ENCODE results near the gene UBE2R2. TPM values are rescaled to one million over a fixed set of nuclear protein-coding genes. Genes with fewer than 3 reads are reported as not detected.

UBE2R2 gene
- polyA plus RNA-seq, 3 donors = 30.5 to 50.1 (median 37.2) TPM

DNA sequence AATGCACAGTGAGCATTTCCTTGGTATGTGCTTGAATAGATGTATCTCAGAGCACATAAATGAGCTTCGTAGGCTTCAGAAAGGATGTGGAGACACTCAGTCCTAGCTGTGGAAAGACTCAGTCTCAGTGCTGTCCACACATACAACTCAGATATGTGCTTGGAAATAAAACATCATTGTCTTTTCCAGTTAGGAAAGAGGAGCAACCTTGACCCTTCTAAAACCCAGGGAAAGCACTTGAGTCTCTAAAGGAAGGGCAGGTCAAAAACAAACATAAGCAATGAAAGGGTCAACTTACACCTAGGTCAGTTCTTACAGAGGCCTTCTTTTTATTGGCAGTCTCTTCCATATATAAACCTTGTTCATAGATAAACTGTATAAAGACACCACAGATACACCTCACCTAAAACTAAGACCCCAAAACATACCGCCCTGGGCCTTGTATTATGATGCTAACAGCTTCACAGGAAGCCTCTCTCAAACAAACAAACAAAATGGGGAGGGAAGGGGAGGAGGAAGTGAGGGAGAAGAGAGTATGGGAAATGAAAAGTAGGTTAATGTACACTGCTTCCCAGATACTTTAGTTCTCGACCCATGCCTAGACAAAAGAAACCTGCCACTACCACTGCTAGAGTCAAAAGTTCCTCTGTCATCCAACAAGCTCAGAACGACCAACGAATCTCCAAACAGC is 117.4 kb downstream of the UBE2R2 start:
- H3K4me3 ChIP-seq (replicated peaks in 1 of 3; ENCODE audit: low read depth in 2 of 3, low read length in 3 of 3) = no peak overlapping the region
- no peaks in the 10 kb centered on the region for H3K9me3 Mint-ChIP-seq
- H2AFZ ChIP-seq (ENCODE audit: insufficient read depth, low read depth, low read length, poor library complexity, severe bottlenecking) = no peak overlapping the region
- peaks cover 57 to 89% of the 10 kb centered on the region in 2 donors for H3K36me3 ChIP-seq (replicated peaks in 1 of 2; ENCODE audit: control insufficient read depth in 1 of 2, insufficient read depth in 2 of 2, low read length in 2 of 2)
- H3K27me3 ChIP-seq (ENCODE audit: control insufficient read depth in 2 of 2, insufficient read depth in 2 of 2, low read length in 2 of 2) = no peaks in the 10 kb centered on the region
- no peak for DNase-seq
- H3K27me3 Mint-ChIP-seq (ENCODE audit: low read depth in 3 of 3) = peaks cover 0 to under 1% (median 0%) of the 10 kb centered on the region in 3 donors
- WGBS (ENCODE audit: insufficient coverage) = 95% methylated on average over 3 of the region's 5 CpGs
- TF ChIP-seq, protein P1, sequence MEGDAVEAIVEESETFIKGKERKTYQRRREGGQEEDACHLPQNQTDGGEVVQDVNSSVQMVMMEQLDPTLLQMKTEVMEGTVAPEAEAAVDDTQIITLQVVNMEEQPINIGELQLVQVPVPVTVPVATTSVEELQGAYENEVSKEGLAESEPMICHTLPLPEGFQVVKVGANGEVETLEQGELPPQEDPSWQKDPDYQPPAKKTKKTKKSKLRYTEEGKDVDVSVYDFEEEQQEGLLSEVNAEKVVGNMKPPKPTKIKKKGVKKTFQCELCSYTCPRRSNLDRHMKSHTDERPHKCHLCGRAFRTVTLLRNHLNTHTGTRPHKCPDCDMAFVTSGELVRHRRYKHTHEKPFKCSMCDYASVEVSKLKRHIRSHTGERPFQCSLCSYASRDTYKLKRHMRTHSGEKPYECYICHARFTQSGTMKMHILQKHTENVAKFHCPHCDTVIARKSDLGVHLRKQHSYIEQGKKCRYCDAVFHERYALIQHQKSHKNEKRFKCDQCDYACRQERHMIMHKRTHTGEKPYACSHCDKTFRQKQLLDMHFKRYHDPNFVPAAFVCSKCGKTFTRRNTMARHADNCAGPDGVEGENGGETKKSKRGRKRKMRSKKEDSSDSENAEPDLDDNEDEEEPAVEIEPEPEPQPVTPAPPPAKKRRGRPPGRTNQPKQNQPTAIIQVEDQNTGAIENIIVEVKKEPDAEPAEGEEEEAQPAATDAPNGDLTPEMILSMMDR (IDR thresholded peaks at IDR 0.05) = no peak
- H3K4me1 Mint-ChIP-seq = no peaks in the 10 kb centered on the region
- intact Hi-C loops (cut with micrococcal nuclease) = no loop called here
- no peak overlapping the region for H3K9ac ChIP-seq (ENCODE audit: insufficient read depth, low read length, poor library complexity, severe bottlenecking)
- H3K4me2 ChIP-seq (replicated peaks; ENCODE audit: extremely low read depth, low read length, poor library complexity, severe bottlenecking) = no peak overlapping the region
- H4K20me1 ChIP-seq (ENCODE audit: insufficient read depth, low read length) = peaks cover 4% of the 10 kb centered on the region
- no peak overlapping the region for H3K27ac ChIP-seq (ENCODE audit: low read depth in 1 of 2, low read length in 2 of 2)
- H3K27ac Mint-ChIP-seq = no peak overlapping the region
- no peak overlapping the region for H3K4me3 Mint-ChIP-seq
- no peaks in the 10 kb centered on the region for H3K79me2 ChIP-seq (ENCODE audit: insufficient read depth, low read length)
- H3K4me1 ChIP-seq (ENCODE audit: control insufficient read depth in 1 of 2, insufficient read depth in 2 of 2, low read length in 2 of 2) = no peaks in the 10 kb centered on the region
- H3K36me3 Mint-ChIP-seq = peaks cover 71 to 90% of the 10 kb centered on the region in 2 donors
- H3K9me3 ChIP-seq (replicated peaks in 1 of 2; ENCODE audit: control insufficient read depth in 1 of 2, insufficient read depth in 1 of 2, low read length in 2 of 2) = no peaks in the 10 kb centered on the region

DNA sequence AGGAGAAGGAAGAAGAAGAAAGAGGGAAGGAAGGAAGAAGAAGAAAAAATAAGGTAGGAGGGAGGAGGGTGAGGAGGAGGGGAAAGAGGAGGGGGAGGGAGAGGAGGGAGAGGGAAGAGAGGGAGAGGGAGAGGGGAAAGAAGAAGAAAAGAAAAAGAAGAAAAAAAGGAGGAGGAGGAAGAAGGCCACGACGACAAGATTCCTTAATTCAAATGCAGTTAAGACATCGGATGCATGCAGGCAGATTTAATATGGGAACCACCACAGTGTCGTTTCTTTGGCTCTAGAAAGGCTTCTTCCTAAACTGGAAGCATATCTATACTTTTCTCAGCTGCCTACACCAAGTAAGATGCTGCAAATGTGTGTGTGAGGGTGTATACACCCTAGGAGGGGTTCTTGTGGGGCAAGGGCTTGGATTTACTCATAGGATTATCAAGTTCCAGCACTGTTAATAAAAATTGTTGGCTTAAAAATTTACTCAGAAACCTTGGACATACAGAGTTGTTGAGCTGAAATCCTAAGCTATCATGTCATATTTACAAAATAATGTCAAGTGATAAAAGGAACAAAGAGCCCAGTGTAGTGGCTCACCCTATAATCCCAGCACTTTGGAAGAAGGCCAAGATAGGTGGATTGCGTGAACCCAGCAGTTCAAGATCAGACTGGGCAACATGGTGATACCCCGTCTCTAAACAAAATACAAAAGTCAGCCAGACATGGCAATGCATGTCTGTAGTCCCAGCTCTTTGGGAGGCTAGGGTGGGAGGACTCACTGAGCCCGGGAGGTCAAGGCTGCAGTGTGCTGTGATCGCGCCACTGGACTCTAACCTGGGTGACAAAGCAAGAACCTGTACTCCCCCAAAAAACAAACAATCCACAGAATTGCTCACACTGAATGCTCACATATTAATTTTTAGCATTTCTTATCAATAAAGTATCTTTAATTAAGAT is 123.2 kb downstream of the UBE2R2 start:
- H3K4me1 Mint-ChIP-seq = no peaks in the 10 kb centered on the region
- WGBS (ENCODE audit: insufficient coverage) = no CpG with 5 or more reads among the region's 9 CpGs
- peaks cover 48 to 82% of the 10 kb centered on the region in 2 donors for H3K36me3 ChIP-seq (replicated peaks in 1 of 2; ENCODE audit: control insufficient read depth in 1 of 2, insufficient read depth in 2 of 2, low read length in 2 of 2)

More for the DNA sequence above, 123.2 kb downstream of the UBE2R2 start:
- Histone ChIP-seq H4K20me1 (ENCODE audit: insufficient read depth, low read length) (no peaks in the 10 kb centered on the region), H3K9ac (ENCODE audit: insufficient read depth, low read length, poor library complexity, severe bottlenecking) (no peak overlapping the region), H3K4me1 (ENCODE audit: control insufficient read depth in 1 of 2, insufficient read depth in 2 of 2, low read length in 2 of 2) (no peaks in the 10 kb centered on the region), H3K79me2 (ENCODE audit: insufficient read depth, low read length) (no peaks in the 10 kb centered on the region), H3K4me2 (replicated peaks; ENCODE audit: extremely low read depth, low read length, poor library complexity, severe bottlenecking) (no peak overlapping the region), H3K4me3 (replicated peaks in 1 of 3; ENCODE audit: low read depth in 2 of 3, low read length in 3 of 3) (no peak overlapping the region), H3K27ac (ENCODE audit: low read depth in 1 of 2, low read length in 2 of 2) (no peak overlapping the region), H2AFZ (ENCODE audit: insufficient read depth, low read depth, low read length, poor library complexity, severe bottlenecking) (no peak overlapping the region), H3K27me3 (ENCODE audit: control insufficient read depth in 2 of 2, insufficient read depth in 2 of 2, low read length in 2 of 2) (no peaks in the 10 kb centered on the region), H3K9me3 (replicated peaks in 1 of 2; ENCODE audit: control insufficient read depth in 1 of 2, insufficient read depth in 1 of 2, low read length in 2 of 2) (no peaks in the 10 kb centered on the region)
- Mint-ChIP-seq H3K9me3 (no peaks in the 10 kb centered on the region), H3K36me3 (peaks cover 58 to 85% of the 10 kb centered on the region in 2 donors), H3K27me3 (ENCODE audit: low read depth in 3 of 3) (no peaks in the 10 kb centered on the region), H3K4me3 (no peak overlapping the region), H3K27ac (peak overlapping the region in 3 of 7 donors; percentile 6 to 72 (median 30))
- intact Hi-C loops (cut with micrococcal nuclease) = no loop called here
- TF ChIP-seq, protein P1 (IDR thresholded peaks at IDR 0.05) = no peak
- no peak for DNase-seq

Measured in CD14-positive monocyte (primary cell).